CD4-positive, alpha-beta T cell treated with Interleukin-4 for 4 hours (primary cell): Measurements from ENCODE around the gene ASAP2.

ENCODE experiments used
- DNase-seq: peaks from one replicate; pipeline ENCODE4 v3.0.0-alpha.2; 2020

The ASAP2 gene

GRCh38 chr2:9300829-9301453 is 94.3 kb downstream of the ASAP2 start:
- DNase-seq: no peak

DNA sequence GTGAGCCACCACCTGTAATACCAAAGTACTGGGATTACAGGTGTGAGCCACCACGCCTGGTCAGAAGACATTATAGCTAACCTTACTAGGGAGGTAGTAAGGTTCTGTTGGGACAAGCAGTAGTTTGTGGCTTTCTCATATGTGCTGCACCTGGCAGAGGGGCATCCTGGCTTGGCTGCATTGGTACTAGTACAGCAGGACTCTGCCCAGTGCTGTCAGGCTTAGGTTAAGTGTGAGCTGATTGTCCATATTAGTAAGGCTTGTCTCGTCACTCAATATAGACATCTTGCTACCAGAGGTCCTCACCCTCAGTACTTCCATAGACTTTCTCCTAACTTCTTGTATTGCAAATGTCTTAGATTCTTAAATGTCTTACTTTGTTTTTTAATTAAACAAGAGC is 96.1 kb downstream of the ASAP2 start:
- no peak for DNase-seq

GRCh38 chr2:9303528-9304225 is 97.1 kb downstream of the ASAP2 start:
- no peak for DNase-seq

DNA sequence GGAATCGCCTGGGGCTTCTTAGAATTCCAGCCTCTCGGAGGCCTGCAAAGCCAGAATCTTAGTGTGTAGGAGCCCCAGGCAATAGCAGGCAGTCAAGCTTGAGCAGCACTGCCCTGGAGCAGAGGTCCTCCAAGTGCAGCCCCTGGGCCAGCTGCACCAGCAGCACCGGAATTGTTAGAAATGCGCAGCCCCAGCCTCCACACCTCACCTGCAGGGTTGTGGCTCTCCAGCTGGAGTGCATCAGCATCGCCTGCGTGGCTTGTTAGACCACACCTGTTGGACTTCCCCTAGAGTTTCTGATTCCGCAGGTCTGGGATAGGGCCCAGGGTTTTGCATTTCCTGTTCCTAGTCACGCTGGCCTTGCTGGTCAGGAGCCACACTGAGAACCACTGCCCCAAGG is 100.3 kb downstream of the ASAP2 start:
- DNase-seq: no peak

DNA sequence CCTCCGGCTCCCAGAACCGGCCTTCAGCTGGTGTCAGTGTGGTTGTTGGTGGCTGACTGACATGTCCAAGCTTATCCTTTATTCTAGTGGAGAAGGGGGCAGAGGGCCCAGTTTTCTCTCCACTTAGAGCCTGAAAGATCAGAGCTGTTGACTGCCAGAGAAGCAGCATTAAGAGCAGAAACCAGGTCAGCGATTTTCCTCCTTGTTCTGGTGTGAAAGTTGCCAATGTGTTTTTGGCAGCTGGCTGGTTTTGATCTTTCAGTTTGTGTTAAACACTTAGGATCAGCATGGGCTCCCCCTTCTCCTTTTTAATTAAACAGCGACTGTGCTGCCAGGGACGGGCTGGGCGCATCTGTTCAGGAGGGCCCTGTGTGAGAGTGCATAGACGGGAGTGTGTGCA is 100.9 kb downstream of the ASAP2 start:
- DNase-seq: no peak

GRCh38 chr2:9308186-9308955 is 101.8 kb downstream of the ASAP2 start:
- no peak for DNase-seq

- DNase-seq: no peak
These were observed 102.5 kb downstream of the ASAP2 start for GRCh38 chr2:9309147-9309546.

DNA sequence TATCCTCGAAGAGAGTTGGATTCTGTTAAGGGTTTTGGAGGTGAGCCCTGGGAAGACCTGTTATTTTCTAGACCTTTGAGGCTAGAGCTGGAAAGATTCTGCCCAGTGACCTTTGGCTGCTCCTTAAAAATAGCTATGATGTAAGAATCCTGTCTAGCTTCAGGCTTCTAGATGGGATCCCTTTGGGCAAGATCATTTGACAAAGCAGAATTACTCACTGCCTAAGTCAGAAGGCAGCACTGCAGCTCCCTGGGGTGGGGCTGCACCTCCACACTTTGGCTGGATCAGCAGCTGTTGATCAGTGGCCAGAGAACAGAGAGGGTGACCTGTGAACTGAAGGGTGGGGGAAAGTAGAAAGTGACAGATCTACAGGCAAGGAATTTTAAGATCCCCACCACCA is 103.8 kb downstream of the ASAP2 start:
- DNase-seq: no peak

DNA sequence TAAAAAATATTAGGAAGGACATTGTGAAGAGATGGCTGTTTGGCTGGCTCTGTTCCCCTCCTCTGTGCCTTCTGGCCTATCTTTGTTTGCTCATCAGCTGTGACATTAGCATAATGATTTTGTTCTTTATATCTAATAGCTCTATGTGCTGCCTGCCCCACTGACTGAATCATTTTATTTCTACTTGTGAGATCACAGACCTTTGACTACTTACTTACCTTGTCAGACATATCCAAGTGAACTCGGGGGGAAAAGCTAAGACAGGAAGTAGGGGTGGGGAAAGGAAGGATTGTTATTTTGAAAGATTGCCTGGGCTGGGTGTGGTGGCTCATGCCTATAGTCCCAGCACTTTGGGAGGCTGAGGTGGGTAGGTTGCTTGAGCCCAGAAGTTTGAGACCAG is 104.2 kb downstream of the ASAP2 start:
- no peak for DNase-seq

DNA sequence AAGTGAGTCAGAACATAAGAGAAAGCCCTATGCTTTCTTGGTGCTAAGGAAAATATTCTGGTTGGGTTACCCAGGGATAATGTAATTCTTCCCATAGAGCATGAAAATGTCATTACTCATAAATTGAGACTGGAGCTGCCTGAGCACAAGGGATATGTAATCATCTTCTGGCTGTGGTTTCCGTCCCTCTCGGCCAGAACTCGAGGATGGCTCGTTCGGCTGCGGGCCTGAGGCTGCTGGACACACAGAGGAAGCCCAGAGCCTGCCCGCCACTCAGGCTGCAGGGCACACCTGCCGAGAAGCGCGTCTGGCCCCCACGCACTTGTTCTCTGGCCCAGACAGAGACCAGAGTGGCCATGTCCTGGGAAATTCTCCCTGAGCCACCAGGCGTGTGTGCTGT is 104.9 kb downstream of the ASAP2 start:
- DNase-seq: no peak

- DNase-seq: no peak
These were observed 106.0 kb downstream of the ASAP2 start for GRCh38 chr2:9312591-9312990.

DNA sequence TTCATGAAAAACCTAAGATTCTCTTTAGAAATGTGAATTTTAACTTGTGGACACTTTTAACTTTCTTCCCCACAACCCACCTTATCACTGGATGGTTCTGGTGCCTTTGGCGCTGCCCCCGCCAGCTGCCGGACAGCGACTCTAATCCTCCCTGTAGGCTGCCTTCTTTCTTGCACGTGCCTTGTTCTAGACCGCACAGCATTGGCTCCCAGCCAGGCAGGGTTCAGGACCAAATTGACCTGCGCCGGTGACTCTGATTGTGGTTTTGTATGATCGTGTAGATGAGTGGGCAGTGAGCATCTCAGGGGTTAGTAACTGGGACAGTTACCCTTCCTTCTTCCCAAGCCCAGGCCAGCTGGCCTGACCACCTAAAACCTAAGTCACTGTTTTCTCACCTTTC is 106.8 kb downstream of the ASAP2 start:
- no peak for DNase-seq

DNA sequence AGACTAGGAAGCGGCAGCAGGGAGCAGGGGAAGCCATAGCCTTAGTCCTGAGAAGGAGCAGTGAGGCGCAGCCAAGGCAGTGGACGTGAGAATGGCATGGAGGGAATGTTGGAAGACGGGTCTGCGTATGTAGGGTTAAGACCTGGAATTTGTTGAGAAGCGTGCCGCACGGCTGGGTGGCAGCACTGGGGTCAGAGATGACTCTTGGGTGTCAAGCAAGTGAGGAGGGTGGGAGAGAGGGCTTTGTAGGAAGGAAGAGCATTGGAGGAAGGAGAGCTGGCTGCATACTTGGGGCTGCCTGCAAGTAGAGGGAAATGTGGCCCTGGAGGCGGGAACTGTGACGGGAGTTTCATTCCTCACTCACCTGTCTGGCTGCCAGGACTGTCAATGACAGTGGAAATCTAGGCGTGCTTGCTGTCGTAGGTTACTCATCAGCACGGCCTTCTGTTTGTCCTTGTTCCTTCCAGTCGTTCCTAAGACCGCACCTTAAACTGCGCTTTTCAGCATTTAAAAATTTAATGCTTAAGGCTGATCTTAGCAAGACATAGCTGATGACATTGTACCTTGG is 108.8 kb downstream of the ASAP2 start:
- no peak for DNase-seq

- no peak for DNase-seq
These were observed 110.9 kb downstream of the ASAP2 start for GRCh38 chr2:9317559-9317958.

DNA sequence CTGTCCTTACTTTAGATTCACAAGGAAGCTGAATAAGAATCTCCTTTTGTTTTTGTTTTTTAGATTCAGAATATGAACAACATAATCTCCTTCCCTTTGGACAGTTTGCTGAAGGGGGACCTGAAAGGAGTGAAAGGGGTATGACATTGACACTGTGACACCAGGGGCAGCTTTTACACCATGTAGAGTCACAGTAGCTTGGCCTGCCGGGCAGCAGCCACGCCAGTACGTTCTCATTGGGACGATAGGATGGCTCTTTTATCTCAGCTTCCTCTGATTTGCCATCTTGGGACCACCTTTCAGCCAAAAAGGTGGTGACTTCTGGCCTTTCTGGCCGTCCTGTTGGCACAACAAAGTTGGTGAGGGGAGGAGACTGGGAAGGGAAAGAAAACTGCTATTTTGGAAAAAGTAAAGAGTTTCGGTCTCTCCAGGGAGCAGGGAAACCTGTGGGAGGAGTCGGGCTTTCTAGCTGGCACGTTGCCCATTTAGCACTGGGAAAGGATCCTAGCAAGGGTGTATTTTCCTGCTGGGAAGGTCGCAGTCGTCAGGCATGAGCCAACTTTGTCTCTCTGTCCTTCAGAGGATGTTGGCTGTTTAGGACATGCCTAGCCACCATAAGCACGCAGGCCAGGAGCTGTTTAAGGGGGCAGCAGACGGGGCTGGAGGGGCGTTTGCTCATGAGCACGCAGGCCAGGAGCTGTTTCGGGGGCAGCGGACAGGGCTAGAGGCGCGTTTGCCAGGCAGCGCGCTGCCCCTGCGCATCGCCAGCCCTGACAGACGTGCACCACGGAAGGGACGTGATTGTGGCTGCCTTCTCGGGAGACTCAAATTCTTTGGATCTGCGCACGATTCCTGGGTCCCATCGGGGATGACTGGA is 112.1 kb downstream of the ASAP2 start:
- no peak for DNase-seq

DNA sequence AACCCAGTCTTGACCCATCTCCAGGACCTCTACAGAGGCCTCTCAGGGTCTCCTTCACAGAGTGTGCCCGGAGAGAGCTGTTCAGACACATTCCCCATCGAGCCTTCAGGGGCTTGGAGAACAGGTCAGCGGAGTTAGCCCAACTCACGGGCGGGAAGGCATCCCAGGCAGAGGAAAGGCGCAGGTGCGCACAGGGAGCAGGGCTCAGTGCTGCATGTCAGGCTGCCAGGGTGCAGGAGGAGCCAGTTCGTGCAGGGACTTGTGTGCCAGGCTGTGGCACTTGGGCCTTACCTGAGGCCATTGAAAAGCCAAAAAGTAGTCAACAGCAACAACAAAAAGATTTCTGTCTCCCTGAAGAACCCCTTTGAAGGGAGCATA is 112.7 kb downstream of the ASAP2 start:
- no peak for DNase-seq

GRCh38 chr2:9322576-9322975 is 116.0 kb downstream of the ASAP2 start:
- DNase-seq: no peak

DNA sequence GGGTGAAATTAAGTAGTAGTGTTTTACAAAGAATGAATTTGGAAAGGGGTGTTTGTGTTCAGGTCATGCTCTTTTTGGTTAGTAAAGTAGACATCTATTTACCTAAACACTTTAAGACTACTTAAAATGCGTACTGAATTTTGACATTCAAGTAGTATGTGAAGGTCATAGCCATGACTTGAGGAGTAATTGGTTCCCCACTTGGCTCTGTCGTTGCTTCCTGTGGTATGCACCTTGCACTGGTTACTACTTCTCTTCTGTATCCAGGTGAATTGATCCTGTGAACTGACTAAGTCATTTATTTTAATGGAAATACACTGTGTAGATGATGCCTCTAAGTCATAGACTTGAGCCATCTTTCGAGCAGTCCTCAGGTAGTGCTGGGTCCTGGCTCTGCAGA is 118.8 kb downstream of the ASAP2 start:
- DNase-seq: no peak

GRCh38 chr2:9326975-9327374 is 120.4 kb downstream of the ASAP2 start:
- DNase-seq: no peak

DNA sequence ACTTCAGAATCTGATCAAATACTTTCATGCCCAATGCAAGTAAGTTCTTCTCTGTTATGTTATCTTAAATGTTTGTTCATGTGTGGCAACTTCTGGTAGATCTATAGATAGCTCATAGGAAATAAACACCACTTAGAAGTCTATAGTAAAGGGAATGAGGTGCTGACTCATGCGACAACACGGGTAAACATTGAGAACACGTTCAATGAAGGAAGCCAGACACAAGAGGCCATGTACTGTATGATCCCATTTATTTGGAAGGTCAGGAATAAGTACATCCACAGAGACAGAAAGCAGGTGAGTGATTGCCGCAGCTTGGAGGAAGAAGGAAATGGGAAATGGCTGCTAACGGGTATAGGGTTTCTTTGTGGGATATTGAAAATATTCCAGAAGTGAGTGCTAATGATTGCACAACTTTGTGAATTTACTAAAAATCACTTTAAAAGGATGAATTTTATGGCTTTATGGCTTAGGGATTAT is 121.3 kb downstream of the ASAP2 start:
- DNase-seq: no peak

DNA sequence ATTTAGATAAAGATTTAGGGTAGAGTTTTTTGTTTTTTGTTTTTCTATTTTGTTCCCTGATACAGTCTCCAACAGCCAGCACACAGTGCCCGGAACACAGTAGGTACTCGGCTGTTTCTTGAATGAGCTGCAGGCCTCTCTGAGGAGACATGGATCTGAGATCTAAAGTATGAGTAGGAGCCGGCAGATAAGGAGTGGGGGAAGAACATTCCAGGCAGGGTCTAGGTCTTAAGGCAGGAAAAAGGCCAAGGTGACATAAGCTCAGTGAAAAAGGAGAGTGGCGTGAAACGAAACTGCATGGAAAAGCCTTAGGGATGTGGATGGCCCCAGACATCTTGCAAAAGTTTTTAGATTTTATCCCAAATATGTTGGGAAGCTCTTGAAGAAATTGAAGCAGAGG is 122.3 kb downstream of the ASAP2 start:
- no peak for DNase-seq

- DNase-seq: no peak
These were observed 122.9 kb downstream of the ASAP2 start for GRCh38 chr2:9329497-9329896.
